ENCODE measurements around the gene RTL5. TPM values are rescaled to one million over a fixed set of nuclear protein-coding genes. Genes with fewer than 3 reads are reported as not detected.

The RTL5 gene
- polyA plus RNA-seq, 1 donor (not counting 4 experiments of a cell fraction or from before 2014, with no cell fraction given): 0.09 TPM

DNA sequence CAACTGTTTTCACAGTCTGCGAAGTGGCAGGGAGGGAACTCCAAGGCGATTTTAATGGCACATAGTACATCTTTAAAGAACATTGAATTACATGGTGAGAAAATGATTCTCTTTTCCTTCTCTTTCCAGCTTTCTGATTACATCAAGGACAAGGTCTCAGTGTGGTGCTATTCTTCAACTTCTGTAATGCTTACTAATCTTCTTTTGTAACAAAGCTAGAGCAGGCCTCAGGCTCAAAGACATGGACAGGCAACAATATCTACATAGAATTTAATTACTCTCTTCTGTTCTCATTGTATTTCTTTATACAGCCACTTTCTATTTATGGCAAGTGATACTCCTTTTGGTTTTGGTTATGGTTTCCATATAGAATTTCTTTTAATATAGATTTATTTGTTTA is 48.4 kb downstream of the RTL5 start:
- Histone ChIP-seq H4K20me1 (ENCODE audit: control insufficient read depth, extremely low read depth, insufficient read depth, low read length) (peaks cover 2% of the 10 kb centered on the region), H3K9ac (ENCODE audit: control insufficient read depth, extremely low read depth, insufficient read depth, low read length) (no peak overlapping the region), H2AFZ (ENCODE audit: control insufficient read depth, low read length) (no peak overlapping the region), H3K27me3 (ENCODE audit: control insufficient read depth, extremely low read depth, insufficient read depth, low read length) (peaks cover 22% of the 10 kb centered on the region), H3K36me3 (ENCODE audit: control insufficient read depth in 2 of 2, extremely low read depth in 1 of 2, insufficient read depth in 2 of 2, low read length in 2 of 2) (no peaks in the 10 kb centered on the region), H3K4me2 (ENCODE audit: control insufficient read depth, extremely low read depth, insufficient read depth, low read depth, low read length) (no peak overlapping the region), H3K79me2 (ENCODE audit: control insufficient read depth, insufficient read depth, low read length) (no peaks in the 10 kb centered on the region), H3K27ac (ENCODE audit: control insufficient read depth, insufficient read depth, low read length) (no peak overlapping the region), H3K9me3 (ENCODE audit: control insufficient read depth, low read depth, low read length) (no peaks in the 10 kb centered on the region), H3K4me3 (ENCODE audit: control insufficient read depth in 2 of 3, extremely low read depth in 1 of 3, insufficient read depth in 2 of 3, low read depth in 1 of 3, low read length in 3 of 3) (no peak overlapping the region), H3K9me1 (ENCODE audit: control insufficient read depth, extremely low read depth, insufficient read depth, low read length) (no peaks in the 10 kb centered on the region), H3K4me1 (ENCODE audit: control insufficient read depth, extremely low read depth, insufficient read depth, low read length) (no peaks in the 10 kb centered on the region)
- dilution Hi-C loops (cut with MboI; ENCODE audit: extremely low pct_ligation_motif_present, low sequenced_read_pairs): no loop called here
- FAIRE-seq (no peak), DNase-seq (ENCODE audit: low read depth, low spot score) (no peak)
- no peak for TF ChIP-seq EZH2 (IDR thresholded peaks at IDR 0.05; ENCODE audit: low read length)
- TF ChIP-seq, protein P1, sequence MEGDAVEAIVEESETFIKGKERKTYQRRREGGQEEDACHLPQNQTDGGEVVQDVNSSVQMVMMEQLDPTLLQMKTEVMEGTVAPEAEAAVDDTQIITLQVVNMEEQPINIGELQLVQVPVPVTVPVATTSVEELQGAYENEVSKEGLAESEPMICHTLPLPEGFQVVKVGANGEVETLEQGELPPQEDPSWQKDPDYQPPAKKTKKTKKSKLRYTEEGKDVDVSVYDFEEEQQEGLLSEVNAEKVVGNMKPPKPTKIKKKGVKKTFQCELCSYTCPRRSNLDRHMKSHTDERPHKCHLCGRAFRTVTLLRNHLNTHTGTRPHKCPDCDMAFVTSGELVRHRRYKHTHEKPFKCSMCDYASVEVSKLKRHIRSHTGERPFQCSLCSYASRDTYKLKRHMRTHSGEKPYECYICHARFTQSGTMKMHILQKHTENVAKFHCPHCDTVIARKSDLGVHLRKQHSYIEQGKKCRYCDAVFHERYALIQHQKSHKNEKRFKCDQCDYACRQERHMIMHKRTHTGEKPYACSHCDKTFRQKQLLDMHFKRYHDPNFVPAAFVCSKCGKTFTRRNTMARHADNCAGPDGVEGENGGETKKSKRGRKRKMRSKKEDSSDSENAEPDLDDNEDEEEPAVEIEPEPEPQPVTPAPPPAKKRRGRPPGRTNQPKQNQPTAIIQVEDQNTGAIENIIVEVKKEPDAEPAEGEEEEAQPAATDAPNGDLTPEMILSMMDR (optimal IDR thresholded peaks at IDR 0.05 in 1 of 3, IDR thresholded peaks at IDR 0.05 in 1 of 3, conservative IDR thresholded peaks at IDR 0.05 in 1 of 3; ENCODE audit: extremely low read depth in 1 of 3, insufficient read depth in 2 of 3, low read length in 3 of 3): no peak

DNA sequence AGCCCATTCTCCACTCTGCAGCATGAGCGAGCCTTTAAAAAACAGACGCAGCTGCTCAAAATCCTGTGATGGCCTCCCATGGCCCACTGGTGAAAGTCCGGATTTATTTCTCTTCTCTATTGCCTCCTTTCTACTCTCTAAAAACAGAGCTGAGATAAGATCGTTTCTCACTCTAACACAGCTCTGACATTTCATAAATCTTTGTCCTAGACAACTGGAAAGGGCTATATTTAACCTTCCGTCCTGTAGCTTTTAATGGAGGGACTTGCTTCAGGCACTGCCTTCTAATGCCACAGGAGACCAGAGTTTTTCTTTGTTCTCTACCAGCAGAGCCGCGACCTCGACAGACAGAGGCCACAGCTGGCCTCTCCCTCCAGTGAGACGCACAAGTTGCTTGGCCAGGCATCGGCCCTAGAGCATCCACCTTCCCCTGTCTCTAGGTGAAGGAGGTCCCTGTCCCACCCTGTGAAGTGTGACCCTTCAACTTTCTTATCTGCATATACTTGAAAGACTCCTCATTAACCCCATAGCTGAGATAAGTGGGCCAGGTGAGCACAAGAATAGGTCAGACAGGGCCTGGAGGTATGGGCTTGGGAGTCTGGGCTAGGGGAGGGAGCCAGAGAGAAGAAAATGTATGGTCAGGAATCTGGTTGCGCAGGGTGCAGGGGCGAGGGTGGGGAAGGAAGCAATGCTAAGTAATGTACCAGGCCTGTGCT is 50.0 kb downstream of the RTL5 start:
- Histone ChIP-seq H3K9me3 (ENCODE audit: control insufficient read depth, low read depth, low read length) (no peaks in the 10 kb centered on the region), H3K79me2 (ENCODE audit: control insufficient read depth, insufficient read depth, low read length) (no peaks in the 10 kb centered on the region), H3K27ac (ENCODE audit: control insufficient read depth, insufficient read depth, low read length) (no peak overlapping the region), H4K20me1 (ENCODE audit: control insufficient read depth, extremely low read depth, insufficient read depth, low read length) (peaks cover 2% of the 10 kb centered on the region), H3K36me3 (ENCODE audit: control insufficient read depth in 2 of 2, extremely low read depth in 1 of 2, insufficient read depth in 2 of 2, low read length in 2 of 2) (no peaks in the 10 kb centered on the region), H3K9ac (ENCODE audit: control insufficient read depth, extremely low read depth, insufficient read depth, low read length) (no peak overlapping the region), H3K27me3 (ENCODE audit: control insufficient read depth, extremely low read depth, insufficient read depth, low read length) (peaks cover 22% of the 10 kb centered on the region), H3K9me1 (ENCODE audit: control insufficient read depth, extremely low read depth, insufficient read depth, low read length) (no peaks in the 10 kb centered on the region), H2AFZ (ENCODE audit: control insufficient read depth, low read length) (no peak overlapping the region), H3K4me2 (ENCODE audit: control insufficient read depth, extremely low read depth, insufficient read depth, low read depth, low read length) (no peak overlapping the region), H3K4me1 (ENCODE audit: control insufficient read depth, extremely low read depth, insufficient read depth, low read length) (no peaks in the 10 kb centered on the region), H3K4me3 (ENCODE audit: control insufficient read depth in 2 of 3, extremely low read depth in 1 of 3, insufficient read depth in 2 of 3, low read depth in 1 of 3, low read length in 3 of 3) (no peak overlapping the region)
- dilution Hi-C loops (cut with MboI; ENCODE audit: extremely low pct_ligation_motif_present, low sequenced_read_pairs): no loop called here
- DNase-seq (ENCODE audit: low read depth, low spot score) (no peak), FAIRE-seq (no peak)
- TF ChIP-seq, protein P1 (optimal IDR thresholded peaks at IDR 0.05 in 1 of 3, IDR thresholded peaks at IDR 0.05 in 1 of 3, conservative IDR thresholded peaks at IDR 0.05 in 1 of 3; ENCODE audit: extremely low read depth in 1 of 3, insufficient read depth in 2 of 3, low read length in 3 of 3): no peak
- TF ChIP-seq EZH2 (IDR thresholded peaks at IDR 0.05; ENCODE audit: low read length): no peak
